HepG2 (cell line): ENCODE data around the gene KATNAL1. TPM values are rescaled to one million over a fixed set of nuclear protein-coding genes. Genes with fewer than 3 reads are reported as not detected.

Experiments
- ATAC-seq: fragments of 200-7000 bp; cut with Tn5 transposase; 3 replicates; pipeline ENCODE4 v1.9.1; 2020; ENCODE audit warnings: mild to moderate bottlenecking, moderate library complexity
- BruUV-seq: library from RNA; stranded (reverse); fragments of 400-500 nt; replicated peaks from 2 replicates; lab custom pipeline; 2021; lab: Mats Ljungman, UMichigan
- CTCF ChIA-PET: fragments of 300-600 bp; formaldehyde crosslinking; extraction: SDS; loops from one replicate; lab custom pipeline; 2021; ENCODE audit warnings: low total read pairs, inconsistent platforms, low intra/inter-chr PET ratio; lab: Yijun Ruan, JAX
- POLR2A ChIA-PET: fragments of 350-600 bp; sonication (Branson Sonifier 250); formaldehyde crosslinking; loops from one replicate; lab custom pipeline; 2020; ENCODE audit warnings: antibody characterized with exemption, inconsistent platforms; lab: Yijun Ruan, JAX
- DNase-seq: peaks from one replicate; pipeline ENCODE4 v3.0.0-alpha.2; 2015; ENCODE audit warnings: low spot score
- FAIRE-seq: peaks from 3 replicates; lab custom pipeline; 2011; peaks lifted over from hg19 to GRCh38; lab: Jason Lieb, UNC
- H2AFZ ChIP-seq: one replicate; pipeline ENCODE4 v1.6.1; 2011; ENCODE audit warnings: low read length, inconsistent platforms
- H3K27ac ChIP-seq: fragments of 300-600 bp; 3 replicates; pipeline ENCODE4 v1.8.0; 2011; ENCODE audit warnings: mixed run types, mild to moderate bottlenecking, mixed read lengths, low read length, inconsistent platforms; ENCODE audit not compliant: insufficient read depth; ENCODE audit errors: extremely low read length
- H3K27me3 ChIP-seq, 2 experiments: fragments of 200-600 bp in 1 of 2; 2 replicates in 1 of 2; 3 replicates in 1 of 2; pipeline versions ENCODE4 v1.6.0 to v1.8.0; 2011; ENCODE audit warnings: low read length in 2 of 2, mild to moderate bottlenecking in 2 of 2, moderate library complexity in 2 of 2, inconsistent platforms in 1 of 2; ENCODE audit not compliant: insufficient read depth in 2 of 2, control insufficient read depth in 1 of 2
- H3K36me3 ChIP-seq, 2 experiments: fragments of 200-600 bp in 1 of 2; replicated peaks in 1 of 2; 2 replicates in 1 of 2; 3 replicates in 1 of 2; pipeline versions ENCODE4 v1.5.1 to v1.8.0; 2011; ENCODE audit warnings: low read length in 2 of 2, inconsistent platforms in 1 of 2; ENCODE audit not compliant: insufficient read depth in 2 of 2, control insufficient read depth in 1 of 2
- H3K4me1 ChIP-seq: 2 replicates; pipeline ENCODE4 v1.5.1; 2012; ENCODE audit warnings: low read length, inconsistent platforms; ENCODE audit not compliant: insufficient read depth
- H3K4me2 ChIP-seq: 2 replicates; pipeline ENCODE4 v1.6.0; 2011; ENCODE audit warnings: low read depth, low read length, inconsistent platforms
- H3K4me3 ChIP-seq, 3 experiments: fragments of 200-600 bp in 1 of 3; sonication (generic), shearing (Covaris generic) in 1 of 3; replicated peaks in 1 of 3; 2 replicates each; pipeline ENCODE4 v1.5.1; 2011 to 2016; ENCODE audit warnings: low read length in 3 of 3, inconsistent platforms in 2 of 3, low read depth in 2 of 3, mild to moderate bottlenecking in 2 of 3, control low read depth in 1 of 3, mixed read lengths in 1 of 3; ENCODE audit not compliant: insufficient read depth in 1 of 3
- H3K79me2 ChIP-seq: one replicate; pipeline ENCODE4 v1.6.1; 2011; ENCODE audit warnings: low read length, inconsistent platforms; ENCODE audit not compliant: insufficient read depth
- H3K9ac ChIP-seq: 2 replicates; pipeline ENCODE4 v1.6.0; 2011; ENCODE audit warnings: mild to moderate bottlenecking, low read depth, low read length, inconsistent platforms; ENCODE audit not compliant: insufficient read depth
- H3K9me3 ChIP-seq: 2 replicates; pipeline ENCODE4 v1.5.1; 2012; ENCODE audit warnings: mild to moderate bottlenecking, low read length
- H4K20me1 ChIP-seq: 2 replicates; pipeline ENCODE4 v1.6.0; 2011; ENCODE audit warnings: inconsistent platforms, mild to moderate bottlenecking, low read length, moderate library complexity; ENCODE audit not compliant: insufficient read depth
- CAMTA2 ChIP-seq: sonication (generic); formaldehyde crosslinking; IDR thresholded peaks from 2 replicates; pipeline ENCODE4 v1.4.0; 2020; ENCODE audit warnings: mild to moderate bottlenecking, missing genetic modification reagents, borderline replicate concordance
- JUN ChIP-seq: sonication (generic); formaldehyde crosslinking; IDR thresholded peaks from 2 replicates; pipeline ENCODE4 v1.4.0; 2020; ENCODE audit warnings: mild to moderate bottlenecking, missing genetic modification reagents
- MXD4 ChIP-seq: IDR thresholded peaks from 2 replicates; pipeline ENCODE4 v1.6.1; 2016; ENCODE audit warnings: mild to moderate bottlenecking, missing biosample characterization, missing genetic modification reagents
- NR2C2 ChIP-seq: sonication (generic); formaldehyde crosslinking; IDR thresholded peaks from 2 replicates; pipeline ENCODE4 v1.4.0; 2020; ENCODE audit warnings: missing genetic modification reagents, mild to moderate bottlenecking, moderate library complexity, borderline replicate concordance
- PAWR ChIP-seq: sonication (generic); formaldehyde crosslinking; IDR thresholded peaks from 2 replicates; pipeline ENCODE4 v1.4.0; 2020; ENCODE audit warnings: missing genetic modification reagents, mild to moderate bottlenecking, borderline replicate concordance
- PAX8 ChIP-seq: sonication (generic); formaldehyde crosslinking; IDR thresholded peaks from 2 replicates; pipeline ENCODE4 v1.8.0; 2022; ENCODE audit warnings: mild to moderate bottlenecking, missing genetic modification reagents, borderline replicate concordance
- RORA ChIP-seq: sonication (generic); formaldehyde crosslinking; IDR thresholded peaks from 2 replicates; pipeline ENCODE4 v1.5.0; 2020; ENCODE audit warnings: mild to moderate bottlenecking, missing genetic modification reagents, moderate library complexity
- SAP130 ChIP-seq: IDR thresholded peaks from 2 replicates; pipeline ENCODE4 v1.6.1; 2016; ENCODE audit warnings: low read depth
- ZFX ChIP-seq: sonication (generic); formaldehyde crosslinking; IDR thresholded peaks from 2 replicates; pipeline ENCODE4 v1.4.0; 2020; ENCODE audit warnings: mild to moderate bottlenecking, low read depth, missing genetic modification reagents, moderate library complexity
- ZNF451 ChIP-seq: sonication (generic); formaldehyde crosslinking; IDR thresholded peaks from 2 replicates; pipeline ENCODE4 v1.5.0; 2020; ENCODE audit warnings: mild to moderate bottlenecking, missing genetic modification reagents
- ZNF501 ChIP-seq: sonication (generic); formaldehyde crosslinking; IDR thresholded peaks from 2 replicates; pipeline ENCODE4 v1.5.1; 2020; ENCODE audit warnings: mild to moderate bottlenecking, moderate library complexity, missing genetic modification reagents
- ZNF552 ChIP-seq: sonication (generic); formaldehyde crosslinking; IDR thresholded peaks from 2 replicates; pipeline ENCODE4 v1.9.0; 2022; ENCODE audit warnings: missing genetic modification reagents, mild to moderate bottlenecking, borderline replicate concordance
- ZNF652 ChIP-seq: IDR thresholded peaks from 2 replicates; pipeline ENCODE4 v1.6.1; 2016; ENCODE audit warnings: low read depth, borderline replicate concordance
- ZNF850 ChIP-seq: sonication (generic); formaldehyde crosslinking; conservative IDR thresholded peaks from 2 replicates; pipeline ENCODE4 v1.9.0; 2021; ENCODE audit warnings: mild to moderate bottlenecking, missing genetic modification reagents
- WGBS: methylation state at CpG from one replicate; pipeline ENCODE4 v1.1.6; 2017; ENCODE audit warnings: low lambda C conversion rate; 5-methylcytosine and 5-hydroxymethylcytosine counted together
- in situ Hi-C: cut with HindIII; loops from 2 replicates; pipeline ENCODE4 v1.10.0; 2017; ENCODE audit warnings: low pct_unique_long_range_greater_than_20kb; ENCODE audit not compliant: extremely low pct_ligation_motif_present
- intact Hi-C: fragments of 100-400 bp; cut with micrococcal nuclease; formaldehyde crosslinking; loops from one replicate; pipeline ENCODE4 v1.10.0; 2022; ENCODE audit not compliant: unreplicated experiment
- polyA plus RNA-seq, 8 experiments: library from polyadenylated mRNA; depleted of rRNA in 3 of 8; stranded (reverse) in 7 of 8; unstranded in 1 of 8; fragments of >200 nt; fragmentation: Illumina TruSeq in 4 of 8; extraction: Trizol in 4 of 8; gene quantifications; 2 replicates each; pipeline versions ENCODE4 v1.2.1 to v1.2.3, GENCODE V29; 2011 to 2016; ENCODE audit warnings: low read depth in 4 of 8, missing spikeins in 1 of 8, mixed read lengths in 1 of 8; ENCODE audit not compliant: insufficient read depth in 1 of 8
- total RNA-seq, 5 experiments: library from RNA; depleted of rRNA; stranded (reverse); fragments of >200 nt; fragmentation: Illumina TruSeq; extraction: Trizol; gene quantifications; 2 replicates each; pipeline ENCODE4 v1.2.3, GENCODE V29; 2016; ENCODE audit warnings: low read depth in 1 of 5
- TF ChIP-seq, protein P1 (sequence below): sonication (generic); formaldehyde crosslinking; IDR thresholded peaks from 2 replicates; pipeline ENCODE4 v1.5.1; 2020; ENCODE audit warnings: missing genetic modification reagents, mild to moderate bottlenecking, borderline replicate concordance
- TF ChIP-seq, protein P2 (sequence below): sonication (generic); formaldehyde crosslinking; IDR thresholded peaks from 2 replicates; pipeline ENCODE4 v1.5.0; 2020; ENCODE audit warnings: mild to moderate bottlenecking, missing genetic modification reagents
- TF ChIP-seq, protein P3 (sequence below): sonication (generic); formaldehyde crosslinking; IDR thresholded peaks from 2 replicates; pipeline ENCODE4 v1.4.0; 2020; ENCODE audit warnings: mild to moderate bottlenecking, missing genetic modification reagents

The KATNAL1 gene
- total and polyA plus RNA-seq, 2 of the 13 experiments (the other 11 are each of a cell fraction or from before 2014, with no cell fraction given) = 3.2 to 11.8 TPM

DNA sequence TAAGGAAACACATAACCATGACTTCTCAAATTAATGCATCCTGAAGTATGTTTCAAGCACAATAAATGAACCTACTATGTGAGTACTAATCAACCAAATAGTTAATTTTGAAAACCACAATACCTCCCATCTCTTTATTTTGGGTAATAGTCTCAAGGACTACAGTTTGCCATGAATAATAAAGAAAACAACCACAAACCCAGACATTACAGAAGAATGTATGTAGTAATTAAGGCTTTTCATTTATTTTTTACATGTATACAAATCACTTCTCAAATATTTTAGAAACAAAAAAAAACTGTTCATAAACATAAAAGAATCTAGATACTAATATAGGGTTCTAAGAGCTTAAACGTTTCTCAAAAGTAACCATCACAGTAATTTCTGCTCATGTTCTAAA, 6.8 kb downstream of the KATNAL1 start:
- no peak overlapping the region for H3K4me3 ChIP-seq
- no peak for DNase-seq
- ChIA-PET CTCF (no interaction called here), POLR2A (no interaction called here)
- H3K36me3 ChIP-seq = no peaks in the 10 kb centered on the region
- no peak overlapping the region for H3K9ac ChIP-seq
- no peaks in the 10 kb centered on the region for H3K27me3 ChIP-seq
- H3K9me3 ChIP-seq = no peaks in the 10 kb centered on the region
- BruUV-seq = no TSS peak
- 0 out of 2 replicates have a peak, but pooled peaks cover 3% of the 10 kb centered on the region for H4K20me1 ChIP-seq
- WGBS = 87% methylated on average over 1 of the region's 1 CpG
- no peak for ATAC-seq
- in situ Hi-C loops = no loop called here
- no peak overlapping the region for H3K27ac ChIP-seq
- no peak for FAIRE-seq
- no peak overlapping the region for H3K4me2 ChIP-seq
- H3K79me2 ChIP-seq = peaks cover 43% of the 10 kb centered on the region
- intact Hi-C loops = no loop called here
- peaks cover 31% of the 10 kb centered on the region for H3K4me1 ChIP-seq
- TF ChIP-seq JUN (no peak), ZNF552 (CRISPR knock-in tag) (no peak)
- H2AFZ ChIP-seq = no peak overlapping the region

DNA sequence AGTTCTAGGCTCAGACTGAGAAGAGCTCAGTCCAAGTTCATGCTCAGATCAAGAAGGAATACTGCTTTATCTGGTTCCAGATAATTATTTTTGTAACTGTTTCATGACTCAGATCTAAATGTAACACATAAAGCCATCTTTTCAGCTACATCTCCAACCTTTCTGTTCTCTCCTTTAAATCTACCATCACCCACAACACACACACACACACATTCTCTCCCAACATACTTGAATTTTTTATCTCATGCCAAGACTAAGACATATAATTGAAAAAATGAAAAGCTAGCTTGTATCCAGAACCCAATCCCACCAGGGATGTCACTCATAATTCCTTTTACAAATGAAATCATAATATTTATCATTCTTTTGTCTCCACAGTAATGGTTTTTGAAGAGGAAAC, 7.6 kb downstream of the KATNAL1 start:
- DNase-seq (no peak), FAIRE-seq (no peak), ATAC-seq (no peak)
- no peak overlapping the region for H3K4me3 ChIP-seq
- H3K27ac ChIP-seq = no peak overlapping the region
- no peak overlapping the region for H2AFZ ChIP-seq
- intact Hi-C loops = no loop called here
- peaks cover 38% of the 10 kb centered on the region for H3K79me2 ChIP-seq
- H4K20me1 ChIP-seq = 0 out of 2 replicates have a peak, but pooled peaks cover 3% of the 10 kb centered on the region
- in situ Hi-C loops = no loop called here
- no peak overlapping the region for H3K9ac ChIP-seq
- no TSS peak for BruUV-seq
- peaks cover 23% of the 10 kb centered on the region for H3K4me1 ChIP-seq
- ChIA-PET POLR2A (no interaction called here), CTCF (no interaction called here)
- H3K9me3 ChIP-seq = no peaks in the 10 kb centered on the region
- no peaks in the 10 kb centered on the region for H3K27me3 ChIP-seq
- TF ChIP-seq RORA (CRISPR knock-in tag) = no peak
- TF ChIP-seq ZFX = no peak
- no peak for TF ChIP-seq ZNF451 (CRISPR knock-in tag)
- TF ChIP-seq MXD4 (CRISPR knock-in tag) = no peak
- TF ChIP-seq, protein P1, sequence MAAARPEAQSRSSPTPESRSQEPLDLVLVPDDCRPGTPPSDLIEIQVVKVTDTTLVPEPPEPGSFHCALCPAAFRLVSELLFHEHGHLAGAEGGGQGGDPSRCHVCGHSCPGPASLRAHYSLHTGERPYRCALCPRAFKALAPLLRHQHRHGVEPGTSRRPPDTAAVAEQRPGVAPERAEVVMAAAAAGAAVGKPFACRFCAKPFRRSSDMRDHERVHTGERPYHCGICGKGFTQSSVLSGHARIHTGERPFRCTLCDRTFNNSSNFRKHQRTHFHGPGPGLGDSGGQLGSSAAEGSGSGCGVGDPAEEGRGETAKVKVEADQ = no peak
- TF ChIP-seq CAMTA2 (CRISPR knock-in tag) = no peak
- no peak for TF ChIP-seq PAX8 (CRISPR knock-in tag)
- TF ChIP-seq, protein P2, sequence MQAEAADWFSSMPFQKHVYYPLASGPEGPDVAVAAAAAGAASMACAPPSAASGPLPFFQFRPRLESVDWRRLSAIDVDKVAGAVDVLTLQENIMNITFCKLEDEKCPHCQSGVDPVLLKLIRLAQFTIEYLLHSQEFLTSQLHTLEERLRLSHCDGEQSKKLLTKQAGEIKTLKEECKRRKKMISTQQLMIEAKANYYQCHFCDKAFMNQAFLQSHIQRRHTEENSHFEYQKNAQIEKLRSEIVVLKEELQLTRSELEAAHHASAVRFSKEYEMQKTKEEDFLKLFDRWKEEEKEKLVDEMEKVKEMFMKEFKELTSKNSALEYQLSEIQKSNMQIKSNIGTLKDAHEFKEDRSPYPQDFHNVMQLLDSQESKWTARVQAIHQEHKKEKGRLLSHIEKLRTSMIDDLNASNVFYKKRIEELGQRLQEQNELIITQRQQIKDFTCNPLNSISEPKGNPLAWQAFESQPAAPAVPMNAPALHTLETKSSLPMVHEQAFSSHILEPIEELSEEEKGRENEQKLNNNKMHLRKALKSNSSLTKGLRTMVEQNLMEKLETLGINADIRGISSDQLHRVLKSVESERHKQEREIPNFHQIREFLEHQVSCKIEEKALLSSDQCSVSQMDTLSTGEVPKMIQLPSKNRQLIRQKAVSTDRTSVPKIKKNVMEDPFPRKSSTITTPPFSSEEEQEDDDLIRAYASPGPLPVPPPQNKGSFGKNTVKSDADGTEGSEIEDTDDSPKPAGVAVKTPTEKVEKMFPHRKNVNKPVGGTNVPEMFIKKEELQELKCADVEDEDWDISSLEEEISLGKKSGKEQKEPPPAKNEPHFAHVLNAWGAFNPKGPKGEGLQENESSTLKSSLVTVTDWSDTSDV (CRISPR knock-in tag) = no peak
- TF ChIP-seq, protein P3, sequence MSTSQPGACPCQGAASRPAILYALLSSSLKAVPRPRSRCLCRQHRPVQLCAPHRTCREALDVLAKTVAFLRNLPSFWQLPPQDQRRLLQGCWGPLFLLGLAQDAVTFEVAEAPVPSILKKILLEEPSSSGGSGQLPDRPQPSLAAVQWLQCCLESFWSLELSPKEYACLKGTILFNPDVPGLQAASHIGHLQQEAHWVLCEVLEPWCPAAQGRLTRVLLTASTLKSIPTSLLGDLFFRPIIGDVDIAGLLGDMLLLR (CRISPR knock-in tag) = no peak
- TF ChIP-seq PAWR = no peak
- no peak for TF ChIP-seq SAP130 (CRISPR knock-in tag)
- TF ChIP-seq ZNF501 (CRISPR knock-in tag) = no peak
- TF ChIP-seq ZNF850 = no peak
- no peak for TF ChIP-seq ZNF652 (CRISPR knock-in tag)
- TF ChIP-seq NR2C2 (CRISPR knock-in tag) = no peak
- no peaks in the 10 kb centered on the region for H3K36me3 ChIP-seq
- no peak overlapping the region for H3K4me2 ChIP-seq
